Right lobe of liver (tissue), 6 donors: ENCODE results near the gene SLC10A7. TPM values are rescaled to one million over a fixed set of nuclear protein-coding genes. Genes with fewer than 3 reads are reported as not detected.
A peak's percentile ranks its signal among the peaks of the same experiment; 100 is the strongest.

Source experiments
- ATAC-seq, 4 donors: fragments of 200-7000 bp; cut with Tn5 transposase; one replicate each; pipeline ENCODE4 v1.9.1; 2020; ENCODE audit warnings: mild to moderate bottlenecking in 4 of 4, moderate library complexity in 4 of 4
- DNase-seq, 3 donors: peaks; one replicate each; pipeline ENCODE4 v3.0.0-alpha.2; 2020
- H3K27ac ChIP-seq, 3 donors: fragments of 200-600 bp; one replicate each; pipeline ENCODE4 v1.8.0; 2022
- H3K27me3 ChIP-seq, 2 donors: fragments of 200-600 bp; one replicate each; pipeline ENCODE4 v1.8.0; 2022
- H3K36me3 ChIP-seq, 4 donors: fragments of 200-600 bp; sonication (generic) in 1 of 4; one replicate each; pipeline versions ENCODE4 v1.5.1 to v1.8.0; 2017 to 2022; ENCODE audit warnings: control low read depth in 1 of 4
- H3K4me1 ChIP-seq, 4 donors: fragments of 200-600 bp; sonication (generic) in 1 of 4; one replicate each; pipeline versions ENCODE4 v1.5.1 to v1.8.0; 2017 to 2022; ENCODE audit warnings: control low read depth in 1 of 4
- H3K4me3 ChIP-seq, 3 donors: fragments of 200-600 bp; one replicate each; pipeline ENCODE4 v1.8.0; 2022
- H3K9me3 ChIP-seq, 4 donors: fragments of 200-600 bp; sonication (generic) in 1 of 4; one replicate each; pipeline versions ENCODE4 v1.5.1 to v1.8.0; 2017 to 2022; ENCODE audit warnings: control low read depth in 1 of 4
- CTCF ChIP-seq, 4 donors: fragments of 200-600 bp in 3 of 4; fragments of 450-650 bp in 1 of 4; IDR thresholded peaks; one replicate each; pipeline versions ENCODE4 v1.5.1 to v1.8.0; 2016 to 2022; ENCODE audit warnings: antibody characterized with exemption in 4 of 4, mild to moderate bottlenecking in 2 of 4
- POLR2A ChIP-seq: fragments of 450-650 bp; IDR thresholded peaks from one replicate; pipeline ENCODE4 v1.6.1; 2017; ENCODE audit warnings: antibody characterized with exemption, mild to moderate bottlenecking
- WGBS: methylation state at CpG from one replicate; pipeline ENCODE4 v1.1.6; 2018; ENCODE audit warnings: low coverage, low lambda C conversion rate; ENCODE audit not compliant: insufficient coverage; ENCODE audit errors: missing lambda C conversion rate; 5-methylcytosine and 5-hydroxymethylcytosine counted together
- intact Hi-C, 2 donors: fragments of 100-400 bp; cut with DNase I; formaldehyde crosslinking; loops; one replicate each; pipeline versions ENCODE4 v1.11.2 to v1.14.1; 2022
- long read RNA-seq: library from polyadenylated mRNA; unstranded; transcript quantifications from one replicate; pipeline ENCODE4 v2.0.0, GENCODE V29; 2019
- total RNA-seq, 6 experiments: library from RNA; depleted of rRNA in 2 of 6; stranded (reverse); fragments of >200 nt in 2 of 6; fragmentation: NEBNext Ultra II Directional in 3 of 6; extraction: Animal tissue kit (Norgen Biotek cat#: 25700) in 3 of 6; gene quantifications; one replicate each; pipeline versions ENCODE4 v1.1.0 to v1.2.4, GENCODE V29; 2016 to 2023
- donor health status: DM: no; HTN: yes; CAD: no.
- donor health status: DM: no; HTN: no; CAD: no.
- donor health status: DM: no; HTN: no; CAD: no.
- donor health status: DM: no; HTN: yes; CAD: no.
- donor health status: DM: no; HTN: yes; CAD: no.

The SLC10A7 gene
- 10 to 100 TPM in 3 of 6 experiments, 1 to 10 TPM in 3; 6.3 to 13.5 (median 9.5) TPM for total RNA-seq
- long read RNA-seq, partial matches to known transcripts: 0 of 1 reads
- long read RNA-seq, other reads (novel, unspliced or antisense): 1 of 1 reads

- intact Hi-C loops: no loop called here
- Histone ChIP-seq H3K36me3 (no peaks in the 10 kb centered on the region), H3K4me3 (peak within 1 kb of the TSS; percentile 68 to 88 (median 82)), H3K9me3 (no peaks in the 10 kb centered on the region), H3K4me1 (peaks cover 0 to 10% (median 4%) of the 10 kb centered on the region in 4 donors), H3K27ac (peak within 1 kb of the TSS; percentile 79 to 89 (median 83)), H3K27me3 (no peaks in the 10 kb centered on the region)
- peak; percentile 85 to 90 (median 90) for ATAC-seq
- TF ChIP-seq POLR2A (no peak), CTCF (IDR thresholded peaks at IDR 0.05) (no peak)
- DNase-seq: peak; percentile 78 to 80 (median 80)
- 0% methylated on average over 18 of the region's 30 CpGs for WGBS
Observed at GRCh38 chr4:146521541-146522097, at the start of gene SLC10A7. Gene SLC10A7 (minus strand): TSS chr4:146521940. CDS start chr4:146521717, 223 bp downstream.

- ATAC-seq: no peak
- DNase-seq: no peak
- no peaks in the 10 kb centered on the region for H3K9me3 ChIP-seq
- no peak for TF ChIP-seq CTCF (IDR thresholded peaks at IDR 0.05)
- no peak for TF ChIP-seq POLR2A
- 42% methylated on average over 2 of the region's 2 CpGs for WGBS
- no peak overlapping the region for H3K27ac ChIP-seq
- no peak overlapping the region for H3K4me3 ChIP-seq
- intact Hi-C loops: no loop called here
- no peaks in the 10 kb centered on the region for H3K36me3 ChIP-seq
- H3K27me3 ChIP-seq: no peaks in the 10 kb centered on the region
- H3K4me1 ChIP-seq: no peaks in the 10 kb centered on the region
Observed at GRCh38 chr4:146567396-146567795, 45.7 kb upstream of the SLC10A7 start.

- Histone ChIP-seq H3K36me3 (no peaks in the 10 kb centered on the region), H3K27me3 (no peaks in the 10 kb centered on the region), H3K9me3 (no peaks in the 10 kb centered on the region), H3K4me3 (no peak overlapping the region), H3K27ac (no peak overlapping the region), H3K4me1 (no peaks in the 10 kb centered on the region)
- intact Hi-C loops: no loop called here
- ATAC-seq (no peak), DNase-seq (no peak)
- 41% methylated on average over 3 of the region's 3 CpGs for WGBS
- TF ChIP-seq POLR2A: no peak
- no peak for TF ChIP-seq CTCF (IDR thresholded peaks at IDR 0.05)
Observed at GRCh38 chr4:146564492-146564891, 42.8 kb upstream of the SLC10A7 start.

GRCh38 chr4:146550161-146550560 is 28.4 kb upstream of the SLC10A7 start:
- Histone ChIP-seq H3K36me3 (no peaks in the 10 kb centered on the region), H3K9me3 (no peaks in the 10 kb centered on the region), H3K4me1 (no peaks in the 10 kb centered on the region), H3K4me3 (no peak overlapping the region), H3K27ac (no peak overlapping the region), H3K27me3 (no peaks in the 10 kb centered on the region)
- 84% methylated on average over 2 of the region's 3 CpGs for WGBS
- peak in 1 of 4 donors; percentile 16 for ATAC-seq
- intact Hi-C loops: no loop called here
- DNase-seq: no peak
- no peak for TF ChIP-seq CTCF (IDR thresholded peaks at IDR 0.05)
- TF ChIP-seq POLR2A: no peak
